ENCODE data around the gene BRSK2.
A peak's percentile ranks its signal among the peaks of the same experiment; 100 is the strongest.

The BRSK2 gene

GRCh38 chr11:1435820-1436467, 46.2 kb downstream of the BRSK2 start:
- in situ Hi-C loops (cut with HindIII; ENCODE audit: low pct_unique_long_range_greater_than_20kb, low sequenced_read_pairs): no loop called here
- no peak for TF ChIP-seq JUND (IDR thresholded peaks at IDR 0.05; ENCODE audit: low read depth)
- peak in 1 of 2 experiments; percentile 48 for DNase-seq (ENCODE audit: low read depth in 1 of 2, low spot score in 1 of 2)

- in situ Hi-C loops (cut with HindIII; ENCODE audit: low pct_unique_long_range_greater_than_20kb, low sequenced_read_pairs): no loop called here
- DNase-seq (ENCODE audit: low read depth in 1 of 2, low spot score in 1 of 2): no peak
- no peak for TF ChIP-seq JUND (IDR thresholded peaks at IDR 0.05; ENCODE audit: low read depth)
Observed at GRCh38 chr11:1436468-1437039, 46.8 kb downstream of the BRSK2 start.

GRCh38 chr11:1437500-1437899, 47.8 kb downstream of the BRSK2 start:
- TF ChIP-seq JUND (IDR thresholded peaks at IDR 0.05; ENCODE audit: low read depth): no peak
- DNase-seq (ENCODE audit: low read depth in 1 of 2, low spot score in 1 of 2): no peak
- in situ Hi-C loops (cut with HindIII; ENCODE audit: low pct_unique_long_range_greater_than_20kb, low sequenced_read_pairs): no loop called here

- no peak for DNase-seq (ENCODE audit: low read depth in 1 of 2, low spot score in 1 of 2)
- in situ Hi-C loops (cut with HindIII; ENCODE audit: low pct_unique_long_range_greater_than_20kb, low sequenced_read_pairs): no loop called here
- TF ChIP-seq JUND (IDR thresholded peaks at IDR 0.05; ENCODE audit: low read depth): no peak
Observed at GRCh38 chr11:1438261-1438966, 48.7 kb downstream of the BRSK2 start.

- no peak for DNase-seq (ENCODE audit: low read depth in 1 of 2, low spot score in 1 of 2)
- in situ Hi-C loops (cut with HindIII; ENCODE audit: low pct_unique_long_range_greater_than_20kb, low sequenced_read_pairs): no loop called here
- TF ChIP-seq JUND (IDR thresholded peaks at IDR 0.05; ENCODE audit: low read depth): no peak
Observed at GRCh38 chr11:1438967-1439330, 49.2 kb downstream of the BRSK2 start.

GRCh38 chr11:1439341-1439740, 49.6 kb downstream of the BRSK2 start:
- in situ Hi-C loops (cut with HindIII; ENCODE audit: low pct_unique_long_range_greater_than_20kb, low sequenced_read_pairs): no loop called here
- DNase-seq (ENCODE audit: low read depth in 1 of 2, low spot score in 1 of 2): no peak
- TF ChIP-seq JUND (IDR thresholded peaks at IDR 0.05; ENCODE audit: low read depth): no peak

GRCh38 chr11:1440066-1440465, 50.3 kb downstream of the BRSK2 start:
- in situ Hi-C loops (cut with HindIII; ENCODE audit: low pct_unique_long_range_greater_than_20kb, low sequenced_read_pairs): no loop called here
- no peak for DNase-seq (ENCODE audit: low read depth in 1 of 2, low spot score in 1 of 2)
- TF ChIP-seq JUND (IDR thresholded peaks at IDR 0.05; ENCODE audit: low read depth): no peak

- in situ Hi-C loops (cut with HindIII; ENCODE audit: low pct_unique_long_range_greater_than_20kb, low sequenced_read_pairs): no loop called here
- no peak for DNase-seq (ENCODE audit: low read depth in 1 of 2, low spot score in 1 of 2)
- TF ChIP-seq JUND (IDR thresholded peaks at IDR 0.05; ENCODE audit: low read depth): no peak
Observed at GRCh38 chr11:1440496-1440895, 50.8 kb downstream of the BRSK2 start.

- peak; percentile 57 to 86 for DNase-seq (ENCODE audit: low read depth in 1 of 2, low spot score in 1 of 2)
- TF ChIP-seq JUND (IDR thresholded peaks at IDR 0.05; ENCODE audit: low read depth): no peak
- in situ Hi-C loops (cut with HindIII; ENCODE audit: low pct_unique_long_range_greater_than_20kb, low sequenced_read_pairs): no loop called here
Observed at GRCh38 chr11:1442163-1442562, 52.4 kb downstream of the BRSK2 start.

- DNase-seq (ENCODE audit: low read depth in 1 of 2, low spot score in 1 of 2): no peak
- in situ Hi-C loops (cut with HindIII; ENCODE audit: low pct_unique_long_range_greater_than_20kb, low sequenced_read_pairs): no loop called here
- TF ChIP-seq JUND (IDR thresholded peaks at IDR 0.05; ENCODE audit: low read depth): no peak
Observed at GRCh38 chr11:1442807-1443366, 53.2 kb downstream of the BRSK2 start.

GRCh38 chr11:1443737-1444136, 54.0 kb downstream of the BRSK2 start:
- DNase-seq (ENCODE audit: low read depth in 1 of 2, low spot score in 1 of 2): no peak
- in situ Hi-C loops (cut with HindIII; ENCODE audit: low pct_unique_long_range_greater_than_20kb, low sequenced_read_pairs): no loop called here
- no peak for TF ChIP-seq JUND (IDR thresholded peaks at IDR 0.05; ENCODE audit: low read depth)

- in situ Hi-C loops (cut with HindIII; ENCODE audit: low pct_unique_long_range_greater_than_20kb, low sequenced_read_pairs): no loop called here
- no peak for DNase-seq (ENCODE audit: low read depth in 1 of 2, low spot score in 1 of 2)
- no peak for TF ChIP-seq JUND (IDR thresholded peaks at IDR 0.05; ENCODE audit: low read depth)
Observed at GRCh38 chr11:1444321-1444720, 54.6 kb downstream of the BRSK2 start.

GRCh38 chr11:1444823-1445422, 55.2 kb downstream of the BRSK2 start:
- in situ Hi-C loops (cut with HindIII; ENCODE audit: low pct_unique_long_range_greater_than_20kb, low sequenced_read_pairs): no loop called here
- no peak for TF ChIP-seq JUND (IDR thresholded peaks at IDR 0.05; ENCODE audit: low read depth)
- no peak for DNase-seq (ENCODE audit: low read depth in 1 of 2, low spot score in 1 of 2)
